CD4-positive, alpha-beta T cell treated with Interleukin-12 subunit alpha and Interleukin-12 subunit beta, for 1 hour (primary cell): Measurements from ENCODE around the gene FANCC.

Experiments used
- DNase-seq: peaks from one replicate; pipeline ENCODE4 v3.0.0-alpha.2; 2020

The FANCC gene

DNA sequence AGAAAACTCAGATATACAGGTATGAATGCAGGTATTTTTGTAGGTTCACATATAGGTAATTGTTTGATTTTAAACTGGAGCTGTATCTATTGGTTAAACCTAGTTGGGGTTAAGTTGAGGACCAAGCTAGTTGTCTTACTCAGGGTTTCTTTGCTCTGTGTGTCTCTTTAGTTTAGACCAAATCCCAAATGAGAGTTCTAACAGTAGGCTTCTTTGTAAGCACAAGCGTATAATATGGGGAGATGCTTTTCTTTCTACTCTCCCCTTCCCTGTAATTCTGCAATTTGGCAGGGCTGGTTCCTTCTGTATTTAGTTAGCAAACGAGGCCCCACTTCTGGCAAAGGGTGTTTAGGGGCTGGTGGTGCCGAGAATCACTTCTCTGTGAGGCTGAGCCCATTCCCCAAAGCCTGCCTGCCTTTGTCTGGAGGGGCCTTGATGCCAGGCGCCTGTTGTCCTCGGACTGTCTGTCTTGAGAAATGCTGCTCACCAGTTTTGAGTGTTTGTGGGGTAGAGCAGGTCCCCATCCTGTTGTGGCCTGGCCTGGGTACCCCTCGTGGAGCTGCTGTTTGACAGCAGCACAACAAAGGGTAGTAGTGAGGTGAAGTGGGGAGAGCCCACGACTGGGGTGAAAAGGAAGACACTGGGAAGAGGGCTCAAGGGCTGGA, 259.3 kb downstream of the FANCC start:
- DNase-seq, result no peak

DNA sequence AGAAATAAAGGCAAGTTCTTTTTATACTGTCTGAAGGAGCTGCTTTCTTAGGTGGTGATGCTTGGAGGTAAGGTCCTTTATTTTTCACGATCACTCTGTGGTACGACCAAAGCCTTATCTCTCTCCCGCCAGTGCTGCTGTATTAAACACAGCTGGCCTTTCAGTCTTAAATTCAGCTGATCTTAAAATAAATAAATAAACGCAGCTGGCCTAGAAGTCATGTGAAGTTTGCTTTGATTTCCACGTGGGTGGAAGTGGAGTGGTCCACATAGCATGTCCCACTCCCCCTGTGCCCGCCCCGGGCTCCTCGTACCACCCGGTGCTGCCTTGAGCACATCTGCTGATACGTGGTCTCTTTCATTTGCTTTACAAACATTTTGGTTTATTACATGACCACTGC, 260.4 kb downstream of the FANCC start:
- DNase-seq, result no peak

DNA sequence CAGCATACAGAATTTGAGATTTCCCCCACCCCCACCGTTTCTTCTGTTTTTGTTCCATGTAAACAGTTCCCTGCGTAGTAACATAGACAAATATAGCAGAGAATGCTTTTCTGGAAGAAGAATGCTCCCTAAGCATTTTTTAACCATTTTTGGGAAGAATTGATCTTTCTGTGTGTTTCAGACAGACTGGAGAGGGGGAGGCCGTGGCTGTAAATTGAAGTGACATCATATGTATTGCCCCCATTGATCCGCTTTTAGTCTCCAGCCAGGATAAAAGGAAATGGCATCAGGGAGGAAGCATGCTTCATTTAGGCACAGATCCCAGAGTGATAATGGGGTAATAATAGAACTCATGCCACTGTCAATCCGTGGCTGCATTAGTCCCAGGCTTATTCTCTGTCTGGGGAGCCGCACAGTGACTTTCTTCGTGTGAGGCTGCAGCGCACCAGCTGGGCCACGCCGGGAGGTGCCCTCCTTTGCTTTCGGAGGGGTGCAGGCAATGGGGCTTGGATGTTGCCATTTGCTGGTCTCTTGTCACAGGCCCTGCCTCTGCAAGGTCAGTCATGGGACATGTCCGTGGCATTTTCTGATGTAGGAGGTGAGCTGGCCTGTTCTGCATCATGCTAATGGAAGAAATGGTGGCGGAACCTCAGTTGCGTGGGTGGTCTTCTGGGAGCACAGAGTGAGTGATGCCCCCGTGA, 261.5 kb downstream of the FANCC start:
- no peak for DNase-seq

DNA sequence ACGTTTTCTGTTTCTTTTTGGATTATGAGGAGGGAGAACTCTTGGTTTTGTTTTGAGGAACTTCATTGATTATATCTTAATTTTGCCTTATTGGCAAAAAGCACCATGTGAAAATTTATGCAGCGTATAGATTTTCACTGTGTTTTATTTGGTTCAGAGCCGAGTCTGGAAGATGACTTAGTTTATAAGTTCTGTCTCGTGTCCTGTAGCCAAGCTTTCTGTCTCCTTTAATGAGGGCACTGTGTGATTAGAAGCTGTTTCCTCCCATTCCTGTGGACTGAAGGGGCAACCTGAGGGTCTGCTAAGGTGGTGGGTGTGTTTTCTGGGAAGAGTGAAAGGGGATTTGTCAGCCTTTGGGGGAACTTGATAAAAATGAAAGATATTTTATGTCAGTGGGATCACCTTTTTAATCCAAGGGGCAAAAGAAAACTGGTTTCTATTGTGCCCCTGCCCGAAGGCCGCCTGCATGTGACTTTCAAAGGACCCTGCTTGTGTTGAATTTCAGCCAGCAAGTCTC, 262.1 kb downstream of the FANCC start:
- no peak for DNase-seq

DNA sequence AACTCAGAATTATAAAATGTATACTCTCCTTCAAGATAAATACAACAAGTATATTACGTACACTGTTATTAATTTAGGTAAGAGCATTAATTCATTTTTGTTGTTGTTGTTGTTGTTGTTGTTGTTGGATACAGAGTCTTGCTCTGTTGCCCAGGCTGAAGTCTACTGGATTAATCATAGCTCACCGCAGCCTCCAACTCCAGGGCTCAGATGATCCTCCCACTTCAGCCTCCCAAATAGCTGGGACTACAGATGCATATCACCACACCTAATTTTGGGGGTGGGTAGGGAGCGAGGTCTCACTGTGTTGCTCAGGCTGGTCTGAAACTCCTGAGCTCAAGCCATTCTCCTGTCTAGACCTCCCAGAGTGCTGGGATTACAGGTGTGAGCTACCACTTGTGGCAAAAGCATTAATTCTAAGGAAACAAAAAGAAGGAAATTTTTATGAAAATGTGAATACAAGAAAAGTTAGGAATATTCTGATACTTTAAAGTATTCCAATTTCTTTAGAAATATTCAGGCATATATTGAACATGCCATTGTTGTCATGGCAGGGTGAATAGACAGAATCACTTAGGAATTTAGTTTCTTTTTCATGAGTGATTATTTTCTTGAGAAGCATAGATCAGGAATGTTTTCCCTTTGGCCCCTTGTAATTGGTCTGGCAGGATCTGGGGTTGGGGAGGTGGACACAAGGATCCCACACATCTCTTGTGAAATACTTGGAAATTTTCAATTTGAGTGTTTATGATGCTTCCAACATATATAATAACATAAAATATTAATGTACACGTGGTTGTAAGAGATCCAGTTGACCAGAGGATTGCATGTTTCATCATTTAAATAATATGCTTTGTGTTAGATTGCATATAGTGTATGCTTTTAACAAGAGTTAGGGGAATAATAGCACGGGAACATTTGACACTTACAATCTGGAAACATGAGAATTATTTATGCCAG, 263.6 kb downstream of the FANCC start:
- no peak for DNase-seq

DNA sequence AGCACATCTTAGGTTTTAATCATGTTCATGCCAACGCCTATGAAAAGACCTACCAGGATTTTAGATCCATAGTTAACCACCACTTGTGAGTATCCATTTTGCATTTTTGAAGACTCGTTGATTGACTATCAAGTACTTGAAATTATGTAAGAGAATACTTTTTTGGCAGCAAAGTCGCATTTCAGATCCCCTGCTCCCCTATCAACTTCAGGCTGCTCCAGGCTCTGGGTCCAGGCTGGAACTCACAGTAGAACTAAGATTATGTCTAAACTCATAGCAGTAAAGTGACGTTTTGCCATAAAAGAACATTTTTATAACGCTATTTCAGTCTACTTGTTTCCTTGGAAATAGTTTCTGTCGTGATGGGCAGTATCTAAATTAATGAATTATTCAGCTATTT, 267.7 kb downstream of the FANCC start:
- no peak for DNase-seq
